Peyer's patch (tissue), 4 donors: ENCODE results near the gene RNLS.

Experiments
- CTCF ChIP-seq, 6 experiments: fragments of 450-650 bp in 4 of 6; fragments of 200-600 bp in 2 of 6; sonication (generic) in 1 of 6; IDR thresholded peaks; one replicate each; pipeline ENCODE4 v1.5.1; 2017 to 2019; ENCODE audit warnings: antibody characterized with exemption in 6 of 6, mild to moderate bottlenecking in 3 of 6, moderate library complexity in 1 of 6
- POLR2A ChIP-seq, 2 donors: fragments of 450-650 bp; IDR thresholded peaks; one replicate each; pipeline ENCODE4 v1.5.1; 2017; ENCODE audit warnings: antibody characterized with exemption in 2 of 2, mild to moderate bottlenecking in 2 of 2, moderate library complexity in 2 of 2

DNA sequence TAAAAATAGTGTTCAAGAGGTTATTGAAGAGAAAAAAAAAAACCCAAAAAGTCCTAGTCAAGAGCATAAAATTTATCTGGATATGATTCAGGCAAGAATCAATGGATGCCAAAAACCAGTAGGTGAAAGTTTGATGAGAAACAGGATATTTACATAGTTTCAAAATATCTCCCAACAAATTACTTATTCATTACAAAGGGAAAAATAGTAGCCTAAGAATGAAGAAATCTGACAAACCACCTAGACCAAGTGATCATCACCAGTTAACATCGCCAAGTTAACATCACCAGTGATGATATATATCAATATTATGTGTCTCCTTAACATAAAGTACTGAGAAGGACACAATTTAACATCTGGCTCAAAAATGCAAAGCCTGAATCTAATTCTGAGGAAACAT, 85.2 kb downstream of the RNLS start:
- TF ChIP-seq CTCF (IDR thresholded peaks at IDR 0.05) (no peak), POLR2A (IDR thresholded peaks at IDR 0.05) (no peak)
